ENCODE results near the gene LRRC75A.

LRRC75A gene

DNA sequence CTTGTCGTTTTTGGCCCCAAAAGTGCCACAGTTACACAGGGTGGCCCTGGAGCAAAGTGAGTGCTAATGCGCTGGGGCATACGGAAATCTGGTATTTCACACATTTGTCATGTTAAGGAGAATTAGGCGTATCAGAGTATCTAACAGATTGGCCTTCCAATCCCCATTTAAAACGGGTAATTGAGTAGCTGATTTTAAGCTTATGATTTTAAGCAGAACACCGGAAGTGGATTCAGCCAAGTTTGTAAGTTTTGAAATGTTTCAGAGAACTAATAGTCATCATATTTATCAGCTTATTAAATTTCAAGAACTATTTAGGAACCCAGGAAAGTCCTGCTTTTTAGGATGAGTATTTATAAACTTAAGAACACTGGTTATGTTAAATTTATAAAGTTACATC, 19.5 kb downstream of the LRRC75A start:
- Histone ChIP-seq H3K4me1 (ENCODE audit: control insufficient read depth, insufficient read depth, low read length) (peaks cover 12% of the 10 kb centered on the region), H3K4me3 (ENCODE audit: low read length in 2 of 2) (no peak overlapping the region)

DNA sequence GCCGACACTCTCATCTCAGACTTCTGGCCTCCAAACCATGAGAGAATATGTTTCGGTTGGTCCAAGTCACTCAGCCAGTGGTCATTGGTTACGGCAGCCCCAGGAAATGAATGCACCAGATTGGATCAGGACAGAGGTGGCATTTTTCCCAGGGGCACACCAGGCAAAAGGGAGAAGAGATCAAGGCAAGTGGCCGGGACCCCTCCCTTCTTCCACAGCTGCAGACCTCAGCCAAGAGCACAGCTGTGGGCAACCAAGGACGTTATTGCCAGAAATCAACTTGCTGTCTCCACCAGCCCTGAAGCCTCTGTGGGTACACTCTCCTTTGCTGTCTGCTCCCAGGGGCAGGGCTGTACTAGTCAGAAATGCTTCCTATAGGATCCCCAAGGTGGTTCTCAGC, 20.7 kb downstream of the LRRC75A start:
- no peak overlapping the region for H3K4me3 ChIP-seq (ENCODE audit: low read length in 2 of 2)
- no peaks in the 10 kb centered on the region for H3K9me3 ChIP-seq (ENCODE audit: control insufficient read depth in 2 of 2, low read length in 2 of 2)
- H3K27me3 ChIP-seq (ENCODE audit: control insufficient read depth in 1 of 2, insufficient read depth in 2 of 2, low read length in 2 of 2): no peaks in the 10 kb centered on the region
- peaks cover 5% of the 10 kb centered on the region for H3K4me1 ChIP-seq (ENCODE audit: control insufficient read depth, insufficient read depth, low read length)
- no peak overlapping the region for H3K27ac ChIP-seq (ENCODE audit: low read length)
- no peaks in the 10 kb centered on the region for H3K36me3 ChIP-seq (ENCODE audit: control insufficient read depth in 2 of 2, insufficient read depth in 2 of 2, low read length in 2 of 2)
- H3K9ac ChIP-seq (ENCODE audit: low read length in 2 of 2): no peak overlapping the region

More for the DNA sequence above, 19.5 kb downstream of the LRRC75A start:
- no peaks in the 10 kb centered on the region for H3K36me3 ChIP-seq (ENCODE audit: control insufficient read depth in 2 of 2, insufficient read depth in 2 of 2, low read length in 2 of 2)
- no peak overlapping the region for H3K9ac ChIP-seq (ENCODE audit: low read length in 2 of 2)
- H3K27me3 ChIP-seq (ENCODE audit: control insufficient read depth in 1 of 2, insufficient read depth in 2 of 2, low read length in 2 of 2): no peaks in the 10 kb centered on the region
- H3K9me3 ChIP-seq (ENCODE audit: control insufficient read depth in 2 of 2, low read length in 2 of 2): no peaks in the 10 kb centered on the region
- no peak overlapping the region for H3K27ac ChIP-seq (ENCODE audit: low read length)

DNA sequence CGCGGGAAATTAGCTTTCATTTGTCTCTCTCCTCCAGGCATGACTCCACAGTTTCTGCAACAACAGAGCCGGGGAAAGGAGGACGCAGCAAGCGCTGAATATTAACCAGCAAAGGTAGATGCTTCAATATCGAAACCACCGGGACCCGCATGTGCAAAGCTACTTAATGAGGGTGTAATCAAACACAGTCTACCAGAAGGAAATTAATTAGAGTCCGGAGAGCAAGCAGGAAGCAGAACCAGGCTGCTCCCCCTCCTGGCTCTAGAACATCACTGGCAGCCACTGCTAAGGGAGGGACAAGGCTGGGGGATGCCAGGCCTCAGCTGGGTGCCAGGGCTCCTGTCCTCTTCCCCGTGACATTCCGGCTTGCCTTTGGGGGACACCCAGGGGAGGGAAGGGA, 21.7 kb downstream of the LRRC75A start:
- Histone ChIP-seq H3K9ac (ENCODE audit: low read length in 2 of 2) (no peak overlapping the region), H3K27me3 (ENCODE audit: control insufficient read depth in 1 of 2, insufficient read depth in 2 of 2, low read length in 2 of 2) (no peaks in the 10 kb centered on the region), H3K4me1 (ENCODE audit: control insufficient read depth, insufficient read depth, low read length) (peaks cover 8% of the 10 kb centered on the region), H3K36me3 (ENCODE audit: control insufficient read depth in 2 of 2, insufficient read depth in 2 of 2, low read length in 2 of 2) (no peaks in the 10 kb centered on the region), H3K27ac (ENCODE audit: low read length) (no peak overlapping the region), H3K9me3 (ENCODE audit: control insufficient read depth in 2 of 2, low read length in 2 of 2) (no peaks in the 10 kb centered on the region), H3K4me3 (ENCODE audit: low read length in 2 of 2) (peak overlapping the region in 1 of 2 donors; percentile 15)

DNA sequence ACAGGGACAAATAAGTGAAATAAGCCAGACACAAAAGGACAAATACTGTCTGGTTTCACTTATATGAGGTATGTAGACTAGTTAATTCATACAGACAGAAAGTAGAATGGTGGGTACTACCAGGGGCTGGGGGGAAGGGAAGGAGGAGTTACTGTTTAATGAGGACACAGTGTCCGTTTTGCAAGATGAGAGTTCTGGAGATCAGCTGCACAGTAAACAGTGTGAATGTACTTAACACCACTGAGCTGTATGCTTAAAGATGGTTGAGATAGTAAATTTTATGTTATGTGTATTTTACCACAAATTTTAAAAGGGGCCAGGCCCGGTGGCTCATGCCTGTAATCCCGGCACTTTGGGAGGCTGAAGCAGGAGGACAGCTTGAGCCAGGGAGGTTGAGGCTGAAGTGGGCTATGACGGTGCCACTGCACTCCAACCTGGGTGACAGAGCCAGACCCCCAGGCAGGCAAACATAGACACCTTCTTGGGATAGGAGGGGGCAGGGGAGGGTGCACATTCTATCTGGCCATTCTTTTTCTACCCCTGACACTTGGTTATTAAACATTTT, 23.5 kb downstream of the LRRC75A start:
- no peak overlapping the region for H3K27ac ChIP-seq (ENCODE audit: low read length)
- peaks cover 9% of the 10 kb centered on the region for H3K4me1 ChIP-seq (ENCODE audit: control insufficient read depth, insufficient read depth, low read length)
- H3K9ac ChIP-seq (ENCODE audit: low read length in 2 of 2): no peak overlapping the region
- H3K27me3 ChIP-seq (ENCODE audit: control insufficient read depth in 1 of 2, insufficient read depth in 2 of 2, low read length in 2 of 2): no peaks in the 10 kb centered on the region
- H3K4me3 ChIP-seq (ENCODE audit: low read length in 2 of 2): no peak overlapping the region
- H3K36me3 ChIP-seq (ENCODE audit: control insufficient read depth in 2 of 2, insufficient read depth in 2 of 2, low read length in 2 of 2): no peaks in the 10 kb centered on the region
- H3K9me3 ChIP-seq (ENCODE audit: control insufficient read depth in 2 of 2, low read length in 2 of 2): no peaks in the 10 kb centered on the region

DNA sequence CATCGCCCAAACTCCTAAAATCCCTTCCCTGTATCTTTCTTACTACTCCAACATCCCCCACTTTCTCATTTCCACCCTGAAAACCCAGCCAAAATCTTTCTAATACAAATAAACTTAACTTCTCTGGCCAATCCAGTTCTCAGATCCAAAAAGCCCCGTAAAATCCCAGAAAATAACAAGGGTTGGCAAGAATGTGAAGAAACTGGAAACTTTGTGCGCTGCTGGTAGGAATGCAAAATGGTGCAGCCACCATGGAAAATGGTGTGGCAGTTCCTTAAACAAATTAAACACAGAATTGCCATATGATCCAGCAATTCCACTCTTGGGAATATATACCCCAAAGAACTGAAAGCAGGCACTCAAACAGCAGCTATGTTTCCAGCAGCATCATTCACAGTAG, 24.1 kb downstream of the LRRC75A start:
- H3K36me3 ChIP-seq (ENCODE audit: control insufficient read depth in 2 of 2, insufficient read depth in 2 of 2, low read length in 2 of 2): no peaks in the 10 kb centered on the region
- no peaks in the 10 kb centered on the region for H3K27me3 ChIP-seq (ENCODE audit: control insufficient read depth in 1 of 2, insufficient read depth in 2 of 2, low read length in 2 of 2)
- H3K9ac ChIP-seq (ENCODE audit: low read length in 2 of 2): no peak overlapping the region
- no peak overlapping the region for H3K4me3 ChIP-seq (ENCODE audit: low read length in 2 of 2)
- peaks cover 12% of the 10 kb centered on the region for H3K4me1 ChIP-seq (ENCODE audit: control insufficient read depth, insufficient read depth, low read length)
- H3K9me3 ChIP-seq (ENCODE audit: control insufficient read depth in 2 of 2, low read length in 2 of 2): no peaks in the 10 kb centered on the region
- H3K27ac ChIP-seq (ENCODE audit: low read length): no peak overlapping the region

DNA sequence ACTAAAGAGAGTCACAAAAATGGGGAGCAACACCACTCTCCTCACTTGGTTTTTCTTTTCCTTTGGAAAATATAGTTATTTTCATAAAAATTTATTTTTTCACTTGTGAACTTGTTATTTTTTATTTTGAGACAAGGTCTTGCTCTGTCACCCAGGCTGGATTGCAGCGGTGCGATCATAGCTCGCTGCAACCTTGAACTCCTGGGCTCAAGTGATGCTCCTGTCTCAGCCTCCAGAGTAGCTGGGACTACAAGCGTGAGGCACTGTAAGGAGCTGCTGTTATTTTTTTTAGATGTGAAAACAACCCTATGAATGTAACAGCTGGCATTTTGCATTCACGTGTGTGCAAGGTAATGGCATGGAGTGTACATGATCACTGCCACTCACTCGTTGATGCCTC, 24.9 kb downstream of the LRRC75A start:
- H3K4me3 ChIP-seq (ENCODE audit: low read length in 2 of 2): no peak overlapping the region
- H3K9me3 ChIP-seq (ENCODE audit: control insufficient read depth in 2 of 2, low read length in 2 of 2): no peaks in the 10 kb centered on the region
- H3K27ac ChIP-seq (ENCODE audit: low read length): no peak overlapping the region
- no peaks in the 10 kb centered on the region for H3K27me3 ChIP-seq (ENCODE audit: control insufficient read depth in 1 of 2, insufficient read depth in 2 of 2, low read length in 2 of 2)
- no peak overlapping the region for H3K9ac ChIP-seq (ENCODE audit: low read length in 2 of 2)
- peaks cover 0 to under 1% of the 10 kb centered on the region in 2 donors for H3K36me3 ChIP-seq (ENCODE audit: control insufficient read depth in 2 of 2, insufficient read depth in 2 of 2, low read length in 2 of 2)
- H3K4me1 ChIP-seq (ENCODE audit: control insufficient read depth, insufficient read depth, low read length): peaks cover 8% of the 10 kb centered on the region

DNA sequence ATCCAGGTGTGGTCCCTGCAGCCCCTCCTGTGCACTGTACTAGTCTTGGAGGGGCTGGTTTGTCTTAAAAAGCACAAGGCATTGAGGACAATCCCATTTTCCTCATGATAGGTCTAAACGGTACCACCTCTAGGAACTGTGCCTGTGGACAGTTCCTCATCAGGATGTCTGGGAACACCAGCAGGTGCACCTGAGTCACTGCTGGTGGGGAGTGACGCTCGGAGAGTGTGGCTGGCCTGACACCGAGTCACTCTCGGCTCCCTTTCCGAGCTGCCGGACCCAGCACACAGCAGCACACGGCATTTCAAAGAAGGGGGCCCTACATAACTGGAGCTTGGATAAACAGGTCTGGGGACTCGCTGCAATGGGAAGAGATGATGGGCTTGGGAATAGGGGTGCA, 25.6 kb downstream of the LRRC75A start:
- Histone ChIP-seq H3K27ac (ENCODE audit: low read length) (no peak overlapping the region), H3K4me1 (ENCODE audit: control insufficient read depth, insufficient read depth, low read length) (peaks cover 7% of the 10 kb centered on the region), H3K4me3 (ENCODE audit: low read length in 2 of 2) (no peak overlapping the region), H3K27me3 (ENCODE audit: control insufficient read depth in 1 of 2, insufficient read depth in 2 of 2, low read length in 2 of 2) (no peaks in the 10 kb centered on the region), H3K36me3 (ENCODE audit: control insufficient read depth in 2 of 2, insufficient read depth in 2 of 2, low read length in 2 of 2) (peaks cover 0 to 2% of the 10 kb centered on the region in 2 donors), H3K9me3 (ENCODE audit: control insufficient read depth in 2 of 2, low read length in 2 of 2) (no peaks in the 10 kb centered on the region), H3K9ac (ENCODE audit: low read length in 2 of 2) (no peak overlapping the region)

DNA sequence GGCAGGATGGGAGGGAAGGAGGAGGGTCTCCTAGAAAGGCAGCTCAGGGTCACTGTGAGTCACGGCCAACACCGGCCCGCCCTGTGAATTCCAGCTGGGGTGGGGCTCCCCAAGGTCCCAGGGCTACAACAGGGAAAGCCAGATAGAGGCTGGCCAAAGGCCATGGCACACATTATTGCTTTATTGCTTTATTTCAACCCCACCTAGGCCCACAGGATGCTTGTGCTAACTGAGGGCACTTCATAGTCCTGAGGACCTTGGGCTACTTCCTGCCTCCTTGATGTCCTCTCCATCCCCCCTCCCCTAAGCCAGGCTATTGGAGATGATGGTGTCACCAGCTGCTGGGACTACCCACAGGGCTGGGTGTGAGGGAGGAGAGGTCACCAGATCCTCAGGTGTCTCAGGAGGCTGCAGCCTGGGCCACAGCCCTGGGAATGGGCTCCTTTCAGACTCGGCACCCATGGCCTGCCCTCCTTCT, 26.1 kb downstream of the LRRC75A start:
- Histone ChIP-seq H3K9me3 (ENCODE audit: control insufficient read depth in 2 of 2, low read length in 2 of 2) (no peaks in the 10 kb centered on the region), H3K27ac (ENCODE audit: low read length) (no peak overlapping the region), H3K27me3 (ENCODE audit: control insufficient read depth in 1 of 2, insufficient read depth in 2 of 2, low read length in 2 of 2) (no peaks in the 10 kb centered on the region), H3K9ac (ENCODE audit: low read length in 2 of 2) (no peak overlapping the region), H3K4me1 (ENCODE audit: control insufficient read depth, insufficient read depth, low read length) (peaks cover 7% of the 10 kb centered on the region), H3K4me3 (ENCODE audit: low read length in 2 of 2) (no peak overlapping the region), H3K36me3 (ENCODE audit: control insufficient read depth in 2 of 2, insufficient read depth in 2 of 2, low read length in 2 of 2) (peaks cover 0 to 2% of the 10 kb centered on the region in 2 donors)

DNA sequence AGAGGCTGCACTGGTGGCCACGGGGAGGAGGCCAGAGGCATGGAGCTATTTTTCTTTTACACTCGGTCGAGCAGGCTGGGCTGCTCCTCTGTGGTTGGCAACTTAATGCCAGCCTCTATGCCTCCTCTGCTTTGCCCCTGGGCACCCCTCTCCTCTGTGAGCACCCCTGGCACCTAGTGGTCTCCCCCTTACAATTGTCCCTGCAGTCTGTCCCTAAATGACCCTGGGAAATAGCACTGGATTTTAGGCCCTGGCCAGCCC, 27.0 kb downstream of the LRRC75A start:
- Histone ChIP-seq H3K27ac (ENCODE audit: low read length) (no peak overlapping the region), H3K4me1 (ENCODE audit: control insufficient read depth, insufficient read depth, low read length) (peaks cover 7% of the 10 kb centered on the region), H3K9ac (ENCODE audit: low read length in 2 of 2) (no peak overlapping the region)

DNA sequence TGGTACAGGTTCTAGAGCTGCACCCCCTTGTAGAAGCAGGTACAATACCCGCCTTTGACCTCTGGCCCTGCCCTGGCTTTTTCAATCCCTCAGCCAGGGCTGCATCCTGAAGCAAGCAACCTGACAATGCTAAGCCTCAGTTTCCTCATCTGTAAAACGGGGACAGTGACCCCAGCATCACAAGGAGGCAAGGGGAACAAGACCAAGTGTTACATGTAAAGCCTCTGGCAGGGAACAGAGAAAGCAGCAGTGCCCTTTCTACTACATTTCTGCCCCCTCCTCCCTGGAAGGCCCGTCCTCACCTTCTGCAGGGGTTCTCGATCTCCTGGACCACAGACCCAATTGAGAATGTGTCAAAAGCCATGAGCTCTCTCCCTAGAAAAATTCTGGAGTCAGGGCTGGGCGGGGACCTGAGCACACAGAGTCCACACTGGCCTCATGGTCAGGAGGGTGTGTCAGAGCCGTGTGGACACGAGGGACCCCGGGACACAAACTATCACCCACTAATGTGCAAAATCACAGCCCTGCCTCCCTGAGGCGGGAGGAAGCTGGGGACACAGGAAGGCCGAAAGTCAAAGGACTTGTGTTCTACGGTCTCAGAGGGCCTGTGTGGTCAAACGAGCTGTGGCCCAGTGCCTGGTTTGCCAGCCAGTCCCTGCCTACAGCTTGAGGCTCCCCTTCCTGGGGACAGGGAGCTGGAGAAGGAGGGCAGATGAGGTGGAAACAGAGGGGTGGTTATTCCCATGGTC, 27.5 kb downstream of the LRRC75A start:
- H3K27ac ChIP-seq (ENCODE audit: low read length): no peak overlapping the region
- H3K27me3 ChIP-seq (ENCODE audit: control insufficient read depth in 1 of 2, insufficient read depth in 2 of 2, low read length in 2 of 2): no peaks in the 10 kb centered on the region
- H3K9ac ChIP-seq (ENCODE audit: low read length in 2 of 2): no peak overlapping the region
- H3K36me3 ChIP-seq (ENCODE audit: control insufficient read depth in 2 of 2, insufficient read depth in 2 of 2, low read length in 2 of 2): peaks cover 0 to 2% of the 10 kb centered on the region in 2 donors
- no peaks in the 10 kb centered on the region for H3K9me3 ChIP-seq (ENCODE audit: control insufficient read depth in 2 of 2, low read length in 2 of 2)
- no peak overlapping the region for H3K4me3 ChIP-seq (ENCODE audit: low read length in 2 of 2)
- peaks cover 7% of the 10 kb centered on the region for H3K4me1 ChIP-seq (ENCODE audit: control insufficient read depth, insufficient read depth, low read length)

More for the DNA sequence above, 27.0 kb downstream of the LRRC75A start:
- Histone ChIP-seq H3K36me3 (ENCODE audit: control insufficient read depth in 2 of 2, insufficient read depth in 2 of 2, low read length in 2 of 2) (peaks cover 0 to 2% of the 10 kb centered on the region in 2 donors), H3K27me3 (ENCODE audit: control insufficient read depth in 1 of 2, insufficient read depth in 2 of 2, low read length in 2 of 2) (no peaks in the 10 kb centered on the region), H3K9me3 (ENCODE audit: control insufficient read depth in 2 of 2, low read length in 2 of 2) (no peaks in the 10 kb centered on the region), H3K4me3 (ENCODE audit: low read length in 2 of 2) (no peak overlapping the region)
